A549 (cell line): ENCODE measurements around the gene ITGB7.

Experiments
- BHLHE40 ChIP-seq: IDR thresholded peaks from 2 replicates; pipeline ENCODE4 v1.6.1; 2012; ENCODE audit warnings: low read depth, low read length, inconsistent platforms
- CTCF ChIP-seq: fragments of >200 bp; sonication (Bioruptor Twin); formaldehyde crosslinking; IDR thresholded peaks from 3 replicates; pipeline ENCODE4 v1.5.1; 2016
- MAZ ChIP-seq: fragments of 150-350 bp; IDR thresholded peaks from 2 replicates; pipeline ENCODE4 v1.6.1; 2014; ENCODE audit warnings: antibody characterized with exemption, low read depth, low read length, borderline replicate concordance
- ZFP36 ChIP-seq: fragments of 450-650 bp; IDR thresholded peaks from 2 replicates; pipeline ENCODE4 v1.6.1; 2014; ENCODE audit warnings: borderline replicate concordance; ENCODE audit not compliant: partially characterized antibody

GRCh38 chr12:53252349-53252916 lies 45.4 kb upstream of the ITGB7 start:
- no peak for TF ChIP-seq ZFP36
- no peak for TF ChIP-seq CTCF
- TF ChIP-seq BHLHE40 = no peak
- TF ChIP-seq MAZ = no peak
